K562 (cell line): Measurements from ENCODE around the gene CCNI. TPM values are rescaled to one million over a fixed set of nuclear protein-coding genes. Genes with fewer than 3 reads are reported as not detected.

Experiments
- ASH1L ChIP-seq: fragments of 450-650 bp; IDR thresholded peaks from 2 replicates; pipeline ENCODE4 v1.6.1; 2018; ENCODE audit warnings: borderline replicate concordance, mild to moderate bottlenecking, low read depth; ENCODE audit not compliant: partially characterized antibody
- ATF7 ChIP-seq: fragments of 450-650 bp; IDR thresholded peaks from 2 replicates; pipeline ENCODE4 v1.7.1; 2014; ENCODE audit warnings: mild to moderate bottlenecking, moderate library complexity
- C11orf30 ChIP-seq: fragments of 450-650 bp; IDR thresholded peaks from 2 replicates; pipeline ENCODE4 v1.6.1; 2016; ENCODE audit warnings: low read depth, mild to moderate bottlenecking
- DNMT1 ChIP-seq: fragments of 450-650 bp; IDR thresholded peaks from 2 replicates; pipeline ENCODE4 v1.6.1; 2016; ENCODE audit warnings: antibody characterized with exemption, mild to moderate bottlenecking
- ILK ChIP-seq: fragments of 450-650 bp; IDR thresholded peaks from 2 replicates; pipeline ENCODE4 v1.6.1; 2016; ENCODE audit warnings: missing genetic modification characterization, low read depth, mild to moderate bottlenecking, missing compliant biosample characterization, moderate library complexity, borderline replicate concordance
- JUND ChIP-seq, 2 experiments: IDR thresholded peaks; 2 replicates in 1 of 2; 3 replicates in 1 of 2; pipeline ENCODE4 v1.6.1; 2011; ENCODE audit warnings: borderline replicate concordance in 2 of 2, low read depth in 2 of 2, low read length in 2 of 2, improper control_type of control experiment in 1 of 2, missing biosample characterization in 1 of 2, missing genetic modification characterization in 1 of 2, missing genetic modification reagents in 1 of 2
- SIX5 ChIP-seq, 2 experiments: IDR thresholded peaks; 2 replicates each; pipeline ENCODE4 v1.6.1; 2011; ENCODE audit warnings: low read length in 2 of 2, borderline replicate concordance in 1 of 2, low read depth in 1 of 2, mild to moderate bottlenecking in 1 of 2, moderate library complexity in 1 of 2; ENCODE audit not compliant: insufficient read depth in 1 of 2
- SNIP1 ChIP-seq: fragments of 450-650 bp; IDR thresholded peaks from 2 replicates; pipeline ENCODE4 v1.7.1; 2017; ENCODE audit warnings: low read depth, mild to moderate bottlenecking
- ZNF184 ChIP-seq: sonication (generic); formaldehyde crosslinking; IDR thresholded peaks from 2 replicates; pipeline ENCODE4 v1.5.0; 2020; ENCODE audit warnings: missing genetic modification reagents
- ZNF316 ChIP-seq: fragments of 450-650 bp; IDR thresholded peaks from 2 replicates; pipeline ENCODE4 v1.6.1; 2016
- ZNF431 ChIP-seq: sonication (generic); formaldehyde crosslinking; IDR thresholded peaks from 2 replicates; pipeline ENCODE4 v1.8.0; 2022; ENCODE audit warnings: mild to moderate bottlenecking, missing genetic modification reagents
- ZNF436 ChIP-seq: fragments of 250-450, 450-650 bp; sonication (Bioruptor Pico); formaldehyde crosslinking; IDR thresholded peaks from 2 replicates; pipeline ENCODE4 v1.7.0; 2020; ENCODE audit warnings: mild to moderate bottlenecking
- polyA plus RNA-seq, 8 experiments: library from polyadenylated mRNA; depleted of rRNA in 4 of 8; stranded (reverse) in 5 of 8; unstranded in 3 of 8; fragments of >200 nt; fragmentation: Nextera tagmentation in 2 of 8; fragmentation: Illumina TruSeq in 1 of 8; extraction: Ambion mirVana in 2 of 8; extraction: Trizol in 1 of 8; gene quantifications; 2 replicates each; pipeline versions ENCODE4 v1.2.1 to v1.2.3, GENCODE V29; 2011 to 2014; ENCODE audit warnings: inconsistent platforms in 1 of 8, missing spikeins in 1 of 8
- total RNA-seq, 7 experiments: library from RNA; depleted of rRNA in 6 of 7; stranded (reverse); fragments of >200 nt in 6 of 7; fragmentation: Illumina TruSeq in 2 of 7; extraction: Trizol in 2 of 7; gene quantifications; 2 replicates each; pipeline versions ENCODE4 v1.2.1 to v1.2.3, GENCODE V29; 2011 to 2021; ENCODE audit warnings: low replicate concordance in 1 of 7
- TF ChIP-seq, protein P1 (sequence below): sonication (generic); formaldehyde crosslinking; IDR thresholded peaks from 2 replicates; pipeline ENCODE4 v1.8.1; 2023; ENCODE audit warnings: mild to moderate bottlenecking, missing genetic modification reagents
- TF ChIP-seq, protein P2 (sequence below): fragments of 250-450 bp; sonication (Bioruptor Pico); IDR thresholded peaks from 2 replicates; pipeline ENCODE4 v1.4.0; 2020; ENCODE audit warnings: mild to moderate bottlenecking
- TF ChIP-seq, protein P3 (sequence below): fragments of 200-800 bp; sonication (Bioruptor generic); IDR thresholded peaks from 2 replicates; pipeline ENCODE4 v1.6.1; 2016; ENCODE audit warnings: missing genetic modification characterization, missing compliant biosample characterization
- TF ChIP-seq, protein P4 (sequence below): sonication (generic); formaldehyde crosslinking; IDR thresholded peaks from 2 replicates; pipeline ENCODE4 v1.8.1; 2023; ENCODE audit warnings: mild to moderate bottlenecking, missing genetic modification reagents
- TF ChIP-seq, protein P5 (sequence below): sonication (generic); formaldehyde crosslinking; IDR thresholded peaks from 2 replicates; pipeline ENCODE4 v1.8.1; 2022; ENCODE audit warnings: missing genetic modification reagents

Gene CCNI
- total and polyA plus RNA-seq, 9 of the 15 experiments (the other 6 are each of a cell fraction or from before 2014, with no cell fraction given), result 43.3 to 159 (median 98.5) TPM

DNA sequence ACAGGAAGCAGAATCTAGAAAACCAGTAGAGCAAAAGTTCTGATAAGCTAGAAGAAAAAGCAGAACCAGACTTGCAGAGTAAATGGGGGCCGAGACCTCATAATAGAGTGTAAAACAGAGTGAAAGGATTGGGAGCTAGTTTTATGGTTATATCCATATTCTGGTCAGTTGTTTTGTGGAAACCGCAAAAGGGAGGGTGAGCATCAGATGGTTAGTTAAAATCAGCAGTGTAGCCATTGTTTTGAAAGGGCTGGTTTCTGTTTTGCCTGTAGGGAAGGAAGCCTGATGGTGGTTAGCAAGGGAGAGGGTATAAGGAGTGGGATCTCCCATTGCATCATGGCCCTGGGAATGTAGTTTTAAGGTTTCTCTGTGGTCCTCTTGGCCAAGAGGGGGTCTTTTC, 17.2 kb upstream of the CCNI start (continued):
- TF ChIP-seq, protein P1, sequence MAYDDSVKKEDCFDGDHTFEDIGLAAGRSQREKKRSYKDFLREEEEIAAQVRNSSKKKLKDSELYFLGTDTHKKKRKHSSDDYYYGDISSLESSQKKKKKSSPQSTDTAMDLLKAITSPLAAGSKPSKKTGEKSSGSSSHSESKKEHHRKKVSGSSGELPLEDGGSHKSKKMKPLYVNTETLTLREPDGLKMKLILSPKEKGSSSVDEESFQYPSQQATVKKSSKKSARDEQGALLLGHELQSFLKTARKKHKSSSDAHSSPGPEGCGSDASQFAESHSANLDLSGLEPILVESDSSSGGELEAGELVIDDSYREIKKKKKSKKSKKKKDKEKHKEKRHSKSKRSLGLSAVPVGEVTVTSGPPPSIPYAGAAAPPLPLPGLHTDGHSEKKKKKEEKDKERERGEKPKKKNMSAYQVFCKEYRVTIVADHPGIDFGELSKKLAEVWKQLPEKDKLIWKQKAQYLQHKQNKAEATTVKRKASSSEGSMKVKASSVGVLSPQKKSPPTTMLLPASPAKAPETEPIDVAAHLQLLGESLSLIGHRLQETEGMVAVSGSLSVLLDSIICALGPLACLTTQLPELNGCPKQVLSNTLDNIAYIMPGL (CRISPR knock-in tag), result no peak
- TF ChIP-seq SNIP1 (no peak), ATF7 (no peak), ILK (tag) (no peak), ZNF184 (CRISPR knock-in tag) (no peak), JUND (IDR thresholded peaks at IDR 0.05; ENCODE audit: borderline replicate concordance, low read depth, low read length) (no peak), JUND (tag; IDR thresholded peaks at IDR 0.05; ENCODE audit: borderline replicate concordance, low read depth, low read length) (0 out of 3 replicates have a peak, but pooled peaks have one; percentile 23), ZNF436 (CRISPR knock-in tag) (no peak), SIX5 (IDR thresholded peaks at IDR 0.05; ENCODE audit: borderline replicate concordance in 1 of 2, insufficient read depth in 1 of 2, low read depth in 1 of 2, low read length in 2 of 2) (no peak), C11orf30 (no peak), ZNF316 (no peak), ASH1L (no peak), ZNF431 (CRISPR knock-in tag) (no peak), DNMT1 (no peak)
- TF ChIP-seq, protein P2, sequence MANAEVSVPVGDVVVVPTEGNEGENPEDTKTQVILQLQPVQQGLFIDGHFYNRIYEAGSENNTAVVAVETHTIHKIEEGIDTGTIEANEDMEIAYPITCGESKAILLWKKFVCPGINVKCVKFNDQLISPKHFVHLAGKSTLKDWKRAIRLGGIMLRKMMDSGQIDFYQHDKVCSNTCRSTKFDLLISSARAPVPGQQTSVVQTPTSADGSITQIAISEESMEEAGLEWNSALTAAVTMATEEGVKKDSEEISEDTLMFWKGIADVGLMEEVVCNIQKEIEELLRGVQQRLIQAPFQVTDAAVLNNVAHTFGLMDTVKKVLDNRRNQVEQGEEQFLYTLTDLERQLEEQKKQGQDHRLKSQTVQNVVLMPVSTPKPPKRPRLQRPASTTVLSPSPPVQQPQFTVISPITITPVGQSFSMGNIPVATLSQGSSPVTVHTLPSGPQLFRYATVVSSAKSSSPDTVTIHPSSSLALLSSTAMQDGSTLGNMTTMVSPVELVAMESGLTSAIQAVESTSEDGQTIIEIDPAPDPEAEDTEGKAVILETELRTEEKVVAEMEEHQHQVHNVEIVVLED (CRISPR knock-in tag), result no peak
- TF ChIP-seq, protein P3, sequence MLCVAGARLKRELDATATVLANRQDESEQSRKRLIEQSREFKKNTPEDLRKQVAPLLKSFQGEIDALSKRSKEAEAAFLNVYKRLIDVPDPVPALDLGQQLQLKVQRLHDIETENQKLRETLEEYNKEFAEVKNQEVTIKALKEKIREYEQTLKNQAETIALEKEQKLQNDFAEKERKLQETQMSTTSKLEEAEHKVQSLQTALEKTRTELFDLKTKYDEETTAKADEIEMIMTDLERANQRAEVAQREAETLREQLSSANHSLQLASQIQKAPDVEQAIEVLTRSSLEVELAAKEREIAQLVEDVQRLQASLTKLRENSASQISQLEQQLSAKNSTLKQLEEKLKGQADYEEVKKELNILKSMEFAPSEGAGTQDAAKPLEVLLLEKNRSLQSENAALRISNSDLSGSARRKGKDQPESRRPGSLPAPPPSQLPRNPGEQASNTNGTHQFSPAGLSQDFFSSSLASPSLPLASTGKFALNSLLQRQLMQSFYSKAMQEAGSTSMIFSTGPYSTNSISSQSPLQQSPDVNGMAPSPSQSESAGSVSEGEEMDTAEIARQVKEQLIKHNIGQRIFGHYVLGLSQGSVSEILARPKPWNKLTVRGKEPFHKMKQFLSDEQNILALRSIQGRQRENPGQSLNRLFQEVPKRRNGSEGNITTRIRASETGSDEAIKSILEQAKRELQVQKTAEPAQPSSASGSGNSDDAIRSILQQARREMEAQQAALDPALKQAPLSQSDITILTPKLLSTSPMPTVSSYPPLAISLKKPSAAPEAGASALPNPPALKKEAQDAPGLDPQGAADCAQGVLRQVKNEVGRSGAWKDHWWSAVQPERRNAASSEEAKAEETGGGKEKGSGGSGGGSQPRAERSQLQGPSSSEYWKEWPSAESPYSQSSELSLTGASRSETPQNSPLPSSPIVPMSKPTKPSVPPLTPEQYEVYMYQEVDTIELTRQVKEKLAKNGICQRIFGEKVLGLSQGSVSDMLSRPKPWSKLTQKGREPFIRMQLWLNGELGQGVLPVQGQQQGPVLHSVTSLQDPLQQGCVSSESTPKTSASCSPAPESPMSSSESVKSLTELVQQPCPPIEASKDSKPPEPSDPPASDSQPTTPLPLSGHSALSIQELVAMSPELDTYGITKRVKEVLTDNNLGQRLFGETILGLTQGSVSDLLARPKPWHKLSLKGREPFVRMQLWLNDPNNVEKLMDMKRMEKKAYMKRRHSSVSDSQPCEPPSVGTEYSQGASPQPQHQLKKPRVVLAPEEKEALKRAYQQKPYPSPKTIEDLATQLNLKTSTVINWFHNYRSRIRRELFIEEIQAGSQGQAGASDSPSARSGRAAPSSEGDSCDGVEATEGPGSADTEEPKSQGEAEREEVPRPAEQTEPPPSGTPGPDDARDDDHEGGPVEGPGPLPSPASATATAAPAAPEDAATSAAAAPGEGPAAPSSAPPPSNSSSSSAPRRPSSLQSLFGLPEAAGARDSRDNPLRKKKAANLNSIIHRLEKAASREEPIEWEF, result no peak
- TF ChIP-seq, protein P4, sequence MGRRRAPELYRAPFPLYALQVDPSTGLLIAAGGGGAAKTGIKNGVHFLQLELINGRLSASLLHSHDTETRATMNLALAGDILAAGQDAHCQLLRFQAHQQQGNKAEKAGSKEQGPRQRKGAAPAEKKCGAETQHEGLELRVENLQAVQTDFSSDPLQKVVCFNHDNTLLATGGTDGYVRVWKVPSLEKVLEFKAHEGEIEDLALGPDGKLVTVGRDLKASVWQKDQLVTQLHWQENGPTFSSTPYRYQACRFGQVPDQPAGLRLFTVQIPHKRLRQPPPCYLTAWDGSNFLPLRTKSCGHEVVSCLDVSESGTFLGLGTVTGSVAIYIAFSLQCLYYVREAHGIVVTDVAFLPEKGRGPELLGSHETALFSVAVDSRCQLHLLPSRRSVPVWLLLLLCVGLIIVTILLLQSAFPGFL (CRISPR knock-in tag), result no peak
- TF ChIP-seq, protein P5, sequence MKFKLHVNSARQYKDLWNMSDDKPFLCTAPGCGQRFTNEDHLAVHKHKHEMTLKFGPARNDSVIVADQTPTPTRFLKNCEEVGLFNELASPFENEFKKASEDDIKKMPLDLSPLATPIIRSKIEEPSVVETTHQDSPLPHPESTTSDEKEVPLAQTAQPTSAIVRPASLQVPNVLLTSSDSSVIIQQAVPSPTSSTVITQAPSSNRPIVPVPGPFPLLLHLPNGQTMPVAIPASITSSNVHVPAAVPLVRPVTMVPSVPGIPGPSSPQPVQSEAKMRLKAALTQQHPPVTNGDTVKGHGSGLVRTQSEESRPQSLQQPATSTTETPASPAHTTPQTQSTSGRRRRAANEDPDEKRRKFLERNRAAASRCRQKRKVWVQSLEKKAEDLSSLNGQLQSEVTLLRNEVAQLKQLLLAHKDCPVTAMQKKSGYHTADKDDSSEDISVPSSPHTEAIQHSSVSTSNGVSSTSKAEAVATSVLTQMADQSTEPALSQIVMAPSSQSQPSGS, result no peak
